WTC11 (cell line): Measurements from ENCODE around the gene CATSPERB. TPM values are rescaled to one million over a fixed set of nuclear protein-coding genes. Genes with fewer than 3 reads are reported as not detected.

Experiments used
- ATAC-seq: fragments of 200-7000 bp; cut with Tn5 transposase; 2 replicates; pipeline ENCODE4 v1.10.0; 2021; ENCODE audit warnings: mild to moderate bottlenecking, moderate library complexity
- CTCF ChIA-PET: fragments of 300-600 bp; sonication (Branson Sonifier 250); formaldehyde crosslinking; loops from one replicate; lab custom pipeline; 2021; ENCODE audit warnings: antibody characterized with exemption; lab: Charles Lee
- POLR2A ChIA-PET: fragments of 350-600 bp; sonication (Branson Sonifier 250); formaldehyde crosslinking; loops from one replicate; lab custom pipeline; 2021; ENCODE audit warnings: antibody characterized with exemption; lab: Charles Lee
- DNase-seq: peaks from one replicate; pipeline ENCODE4 v3.0.0; 2021; ENCODE audit warnings: low spot score
- H3K27ac Mint-ChIP-seq: 2 replicates; pipeline ENCODE4 v1.8.0; 2021; ENCODE audit warnings: mixed read lengths
- H3K27me3 Mint-ChIP-seq: 2 replicates; pipeline ENCODE4 v1.8.0; 2021; ENCODE audit warnings: low read depth, mild to moderate bottlenecking, moderate library complexity, mixed read lengths
- H3K36me3 Mint-ChIP-seq: 2 replicates; pipeline ENCODE4 v1.8.0; 2021; ENCODE audit warnings: mixed read lengths
- H3K4me1 Mint-ChIP-seq: 2 replicates; pipeline ENCODE4 v1.8.0; 2022; ENCODE audit warnings: mixed read lengths
- H3K4me3 Mint-ChIP-seq: 2 replicates; pipeline ENCODE4 v1.8.0; 2021; ENCODE audit warnings: mild to moderate bottlenecking, moderate library complexity, mixed read lengths
- H3K9me3 Mint-ChIP-seq: 2 replicates; pipeline ENCODE4 v1.8.0; 2021; ENCODE audit warnings: mixed read lengths
- ARID4B ChIP-seq: sonication (generic); formaldehyde crosslinking; IDR thresholded peaks from 2 replicates; pipeline ENCODE4 v1.8.0; 2023; ENCODE audit warnings: missing genetic modification reagents, mild to moderate bottlenecking, borderline replicate concordance
- ATF2 ChIP-seq: sonication (generic); formaldehyde crosslinking; IDR thresholded peaks from 2 replicates; pipeline ENCODE4 v1.8.1; 2022; ENCODE audit warnings: low read depth, missing genetic modification reagents, borderline replicate concordance
- ELF4 ChIP-seq: sonication (generic); formaldehyde crosslinking; IDR thresholded peaks from 2 replicates; pipeline ENCODE4 v1.8.1; 2022; ENCODE audit warnings: low read depth, mild to moderate bottlenecking, moderate library complexity, missing genetic modification reagents
- ESRRA ChIP-seq: sonication (generic); formaldehyde crosslinking; IDR thresholded peaks from 2 replicates; pipeline ENCODE4 v1.8.1; 2022; ENCODE audit warnings: mild to moderate bottlenecking, missing genetic modification reagents, borderline replicate concordance
- GTF2I ChIP-seq: fragments of 250-450 bp; sonication (Bioruptor Pico); conservative IDR thresholded peaks from 2 replicates; pipeline ENCODE4 v1.4.0; 2021; ENCODE audit warnings: mild to moderate bottlenecking
- HMGXB4 ChIP-seq: sonication (generic); formaldehyde crosslinking; IDR thresholded peaks from 2 replicates; pipeline ENCODE4 v1.8.1; 2023; ENCODE audit warnings: mild to moderate bottlenecking, moderate library complexity, missing genetic modification reagents
- IRF2 ChIP-seq: sonication (generic); formaldehyde crosslinking; IDR thresholded peaks from 2 replicates; pipeline ENCODE4 v1.8.0; 2022; ENCODE audit warnings: low read depth, missing genetic modification reagents, borderline replicate concordance
- JUN ChIP-seq: sonication (generic); formaldehyde crosslinking; IDR thresholded peaks from 2 replicates; pipeline ENCODE4 v1.8.0; 2023; ENCODE audit warnings: mild to moderate bottlenecking, missing genetic modification reagents
- MLX ChIP-seq: sonication (generic); formaldehyde crosslinking; IDR thresholded peaks from 2 replicates; pipeline ENCODE4 v1.8.1; 2023; ENCODE audit warnings: mild to moderate bottlenecking, missing genetic modification reagents, moderate library complexity
- MXD4 ChIP-seq: fragments of 250-450 bp; sonication (Bioruptor Pico); IDR thresholded peaks from 2 replicates; pipeline ENCODE4 v1.8.0; 2021; ENCODE audit warnings: mild to moderate bottlenecking, moderate library complexity, borderline replicate concordance
- NR1H2 ChIP-seq: sonication (generic); formaldehyde crosslinking; IDR thresholded peaks from 2 replicates; pipeline ENCODE4 v1.9.0; 2021; ENCODE audit warnings: mild to moderate bottlenecking, moderate library complexity, missing genetic modification reagents
- SOX15 ChIP-seq: fragments of 250-450 bp; sonication (Bioruptor Pico); IDR thresholded peaks from 2 replicates; pipeline ENCODE4 v1.9.0; 2021; ENCODE audit warnings: mild to moderate bottlenecking
- ZNF317 ChIP-seq: sonication (generic); formaldehyde crosslinking; IDR thresholded peaks from 2 replicates; pipeline ENCODE4 v1.8.1; 2023; ENCODE audit warnings: low read depth, mild to moderate bottlenecking, moderate library complexity, missing genetic modification reagents, borderline replicate concordance
- ZNF512 ChIP-seq: sonication (generic); formaldehyde crosslinking; IDR thresholded peaks from 2 replicates; pipeline ENCODE4 v1.8.1; 2022; ENCODE audit warnings: missing genetic modification reagents, borderline replicate concordance
- ZNF671 ChIP-seq: fragments of 250-450 bp; sonication (Bioruptor Pico); IDR thresholded peaks from 2 replicates; pipeline ENCODE4 v1.8.0; 2021; ENCODE audit warnings: mild to moderate bottlenecking
- total RNA-seq: library from RNA; stranded (reverse); gene quantifications from 3 replicates; pipeline ENCODE4 v1.2.3, GENCODE V29; 2021

CATSPERB gene
- total RNA-seq, 1 experiment from 2014 or later = 0.11 TPM

GRCh38 chr14:91577632-91578233 is 154.2 kb downstream of the CATSPERB start:
- DNase-seq (no peak), ATAC-seq (no peak)
- Mint-ChIP-seq H3K4me1 (peaks cover 35% of the 10 kb centered on the region), H3K36me3 (peaks cover 24% of the 10 kb centered on the region), H3K9me3 (peaks cover 28% of the 10 kb centered on the region), H3K27ac (no peak overlapping the region), H3K4me3 (no peak overlapping the region), H3K27me3 (peaks cover 62% of the 10 kb centered on the region)
- POLR2A ChIA-PET = no interaction called here
- TF ChIP-seq ZNF317 (CRISPR knock-in tag) = no peak
- no peak for TF ChIP-seq ARID4B (CRISPR knock-in tag)
- TF ChIP-seq ATF2 = no peak
- TF ChIP-seq JUN (CRISPR knock-in tag) = no peak
- no peak for TF ChIP-seq NR1H2 (CRISPR knock-in tag)
- no peak for TF ChIP-seq HMGXB4 (CRISPR knock-in tag)
- TF ChIP-seq IRF2 (CRISPR knock-in tag) = no peak
- no peak for TF ChIP-seq SOX15
- no peak for TF ChIP-seq MLX (CRISPR knock-in tag)
- CTCF ChIA-PET = no interaction called here

GRCh38 chr14:91575469-91576208 is 156.2 kb downstream of the CATSPERB start:
- Mint-ChIP-seq H3K4me1 (peaks cover 14% of the 10 kb centered on the region), H3K27me3 (peaks cover 83% of the 10 kb centered on the region), H3K27ac (no peak overlapping the region), H3K9me3 (peaks cover 32% of the 10 kb centered on the region), H3K36me3 (peaks cover 24% of the 10 kb centered on the region), H3K4me3 (peak overlapping the region; percentile 79; the same call in 1 of the 2 replicates)
- ATAC-seq (no peak), DNase-seq (no peak)
- ChIA-PET POLR2A (no interaction called here), CTCF (no interaction called here)
- TF ChIP-seq ELF4 (no peak), ZNF671 (CRISPR knock-in tag) (no peak), GTF2I (CRISPR knock-in tag) (no peak), MXD4 (CRISPR knock-in tag) (no peak), ZNF512 (CRISPR knock-in tag) (no peak), ESRRA (CRISPR knock-in tag) (no peak)
